GM19438 (cell line): ENCODE measurements around the gene SMIM10L1.

Source experiments
- ATAC-seq: cut with Tn5 transposase; IDR thresholded peaks from one replicate; pipeline ENCODE4 v1.9.1; 2021; ENCODE audit warnings: low read depth; ENCODE audit not compliant: unreplicated experiment

The SMIM10L1 gene

DNA sequence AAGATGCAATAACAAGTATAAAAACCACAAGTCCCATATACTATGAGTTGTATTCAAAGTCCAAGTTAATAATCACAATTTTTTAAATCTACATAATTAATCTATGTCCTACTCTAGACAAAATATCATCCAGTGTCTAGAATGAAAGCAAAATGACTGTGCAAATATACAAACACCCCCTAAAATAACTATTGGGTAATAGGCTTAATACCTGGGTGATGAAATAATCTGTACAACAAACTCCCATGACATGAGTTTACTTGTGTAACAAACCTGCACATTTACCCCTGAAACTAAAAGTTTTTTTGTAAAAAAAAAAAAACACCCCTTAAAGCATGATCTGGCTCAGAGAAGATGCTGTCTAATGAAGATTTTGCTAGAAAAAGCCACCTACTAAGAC is 11.5 kb downstream of the SMIM10L1 start:
- ATAC-seq = no peak

DNA sequence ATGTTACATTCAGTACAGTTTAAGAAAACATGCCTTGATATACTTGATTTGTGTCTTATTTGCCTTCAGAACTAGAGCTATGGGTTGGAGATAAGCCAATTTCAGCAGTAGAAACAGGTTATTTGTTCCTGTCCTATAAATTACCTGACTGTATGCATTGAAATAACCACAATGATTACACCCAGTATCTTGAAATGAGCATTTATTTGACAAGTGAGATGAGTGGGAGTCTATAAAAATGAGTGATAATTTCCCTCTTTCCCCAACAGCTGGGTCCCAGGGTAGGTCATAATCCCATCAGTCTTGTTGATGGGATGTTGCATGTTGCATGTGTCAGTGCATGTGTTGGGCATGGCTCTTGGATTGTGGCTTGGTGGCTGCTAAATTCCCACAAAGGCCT is 12.0 kb downstream of the SMIM10L1 start:
- no peak for ATAC-seq

DNA sequence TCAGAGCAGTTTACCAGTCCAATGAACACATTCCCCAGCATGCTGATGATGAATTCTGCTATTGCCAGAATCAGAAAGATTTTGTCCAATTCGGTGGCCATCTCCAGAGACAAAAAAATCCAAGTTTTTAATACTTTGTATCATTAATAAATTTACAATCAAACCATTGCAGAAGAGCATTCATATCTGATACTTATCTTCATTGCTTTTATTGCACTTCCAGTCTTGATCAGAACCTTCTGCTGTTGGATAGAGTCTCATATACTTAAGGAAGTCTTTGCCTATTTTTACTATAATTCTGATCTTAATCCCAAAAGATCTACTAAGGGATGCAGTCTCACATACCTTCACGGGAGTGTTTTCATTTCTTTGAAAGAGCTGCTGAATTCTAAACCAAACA is 15.8 kb downstream of the SMIM10L1 start, which contains the start of gene TAS2R42:
Gene TAS2R42, minus strand, starts transcription at position 101 of the 400 bp plus-strand sequence. Its CDS starts 0 bp downstream, at position 101.
- ATAC-seq = no peak

DNA sequence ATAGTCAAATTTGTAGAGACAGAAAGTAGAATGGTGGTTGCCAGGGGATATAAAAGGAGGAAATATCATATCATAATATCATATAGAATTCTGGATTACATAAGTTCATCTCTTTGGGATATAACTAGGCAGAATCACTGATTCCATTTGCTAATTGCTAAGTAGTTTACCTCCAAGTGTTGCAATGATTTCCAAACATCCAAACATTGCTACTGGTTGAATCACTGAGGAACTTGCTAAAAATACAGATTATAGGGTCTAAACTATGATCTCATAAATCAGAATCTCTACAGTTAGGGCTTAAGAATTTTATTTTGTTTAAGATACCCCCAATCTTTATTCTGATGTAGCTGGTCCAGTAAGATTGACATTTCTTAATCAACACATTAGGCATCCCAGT is 31.8 kb downstream of the SMIM10L1 start:
- no peak for ATAC-seq

DNA sequence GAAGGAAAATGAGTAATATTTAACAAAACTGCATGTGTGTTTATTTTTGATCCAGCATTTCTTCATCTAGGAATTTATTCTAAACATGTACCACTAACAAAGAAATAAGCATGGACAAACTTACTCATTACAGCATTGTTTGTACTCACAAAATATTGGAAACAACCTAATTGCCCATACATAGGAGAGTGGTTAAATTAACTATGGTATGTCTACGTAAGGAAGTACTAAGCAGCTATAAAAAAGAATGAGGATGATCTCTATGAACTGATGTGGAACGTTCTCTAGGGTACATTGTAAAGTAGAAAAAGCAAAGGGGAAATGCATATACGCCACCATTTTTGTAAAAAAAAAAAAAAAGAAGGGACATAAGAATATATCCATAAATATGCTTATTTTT is 33.2 kb downstream of the SMIM10L1 start:
- ATAC-seq = no peak

DNA sequence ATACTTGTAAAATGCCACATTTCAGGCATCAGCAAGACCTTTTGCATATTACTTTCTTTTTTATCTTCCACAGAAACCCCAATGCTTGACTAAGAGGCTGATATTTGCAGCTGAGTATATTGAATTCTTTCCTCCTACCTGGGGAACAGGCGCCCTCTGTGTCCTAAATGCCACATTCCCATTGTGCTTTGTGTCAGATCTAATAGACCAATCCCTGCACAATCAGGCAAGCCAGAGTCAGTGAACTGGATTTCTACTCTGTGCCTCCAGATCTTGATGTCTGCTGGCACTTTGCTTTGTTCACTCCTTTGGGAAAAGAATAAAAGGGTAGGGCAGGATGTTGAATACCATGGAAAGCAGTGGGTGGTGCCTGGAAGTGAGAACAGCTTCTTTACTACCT is 38.1 kb downstream of the SMIM10L1 start:
- ATAC-seq = no peak
